ENCODE results near the gene NCAM1. TPM values are rescaled to one million over a fixed set of nuclear protein-coding genes. Genes with fewer than 3 reads are reported as not detected.

Gene NCAM1
- total and polyA plus RNA-seq, 2 of the 13 experiments (the other 11 are each of a cell fraction or from before 2014, with no cell fraction given), result 0.05 TPM; not detected in 1

GRCh38 chr11:113313601-113314000 lies 352.4 kb downstream of the NCAM1 start:
- in situ Hi-C loops (cut with HindIII; ENCODE audit: extremely low pct_ligation_motif_present, low pct_unique_long_range_greater_than_20kb) (no loop called here), intact Hi-C loops (cut with micrococcal nuclease; ENCODE audit: unreplicated experiment) (no loop called here)
- no peak overlapping the region for H3K9ac ChIP-seq (ENCODE audit: insufficient read depth, low read depth, low read length)
- H3K27ac ChIP-seq (ENCODE audit: extremely low read length, insufficient read depth, low read length), result no peak overlapping the region
- ATAC-seq (no peak), FAIRE-seq (no peak), DNase-seq (ENCODE audit: low spot score) (no peak)
- H3K36me3 ChIP-seq (replicated peaks in 1 of 2; ENCODE audit: control insufficient read depth in 1 of 2, insufficient read depth in 2 of 2, low read length in 2 of 2), result no peaks in the 10 kb centered on the region
- no peaks in the 10 kb centered on the region for H4K20me1 ChIP-seq (ENCODE audit: insufficient read depth, low read length)
- H3K79me2 ChIP-seq (ENCODE audit: insufficient read depth, low read length), result peaks cover 3% of the 10 kb centered on the region
- peak overlapping the region; percentile 60; the same call in 1 of the 2 replicates for H3K4me2 ChIP-seq (ENCODE audit: low read depth, low read length)
- no peaks in the 10 kb centered on the region for H3K27me3 ChIP-seq (ENCODE audit: control insufficient read depth in 1 of 2, insufficient read depth in 2 of 2, low read length in 2 of 2)
- CTCF ChIA-PET (ENCODE audit: low intra/inter-chr PET ratio, low total read pairs), result no interaction called here
- BruUV-seq (replicated peaks), result TSS peak; percentile 86
- no peaks in the 10 kb centered on the region for H3K9me3 ChIP-seq (ENCODE audit: low read length)
- H3K4me3 ChIP-seq (replicated peaks in 1 of 3; ENCODE audit: insufficient read depth in 1 of 3, low read depth in 2 of 3, low read length in 3 of 3), result no peak overlapping the region; a peak in 1 of 6 replicates
- 80% methylated on average over 2 of the region's 3 CpGs for WGBS (ENCODE audit: low lambda C conversion rate)
- H2AFZ ChIP-seq (ENCODE audit: low read length), result no peak overlapping the region
- peaks cover 26% of the 10 kb centered on the region for H3K4me1 ChIP-seq (ENCODE audit: insufficient read depth, low read length)
- POLR2A ChIA-PET, result interaction anchor here (0.6 kb wide), 1 partner anchor 571 kb away, joined by 4 read pairs; no protein-coding TSS in a partner anchor
- no peak for TF ChIP-seq ISX (CRISPR knock-in tag; conservative IDR thresholded peaks at IDR 0.05)
- no peak for TF ChIP-seq CAMTA2 (CRISPR knock-in tag; IDR thresholded peaks at IDR 0.05; ENCODE audit: borderline replicate concordance)
- TF ChIP-seq NFIB (CRISPR knock-in tag; IDR thresholded peaks at IDR 0.05; ENCODE audit: borderline replicate concordance), result no peak
- TF ChIP-seq ZNF598 (CRISPR knock-in tag; IDR thresholded peaks at IDR 0.05; ENCODE audit: borderline replicate concordance), result no peak
- TF ChIP-seq KDM4B (CRISPR knock-in tag; IDR thresholded peaks at IDR 0.05), result no peak
- TF ChIP-seq, protein P1, sequence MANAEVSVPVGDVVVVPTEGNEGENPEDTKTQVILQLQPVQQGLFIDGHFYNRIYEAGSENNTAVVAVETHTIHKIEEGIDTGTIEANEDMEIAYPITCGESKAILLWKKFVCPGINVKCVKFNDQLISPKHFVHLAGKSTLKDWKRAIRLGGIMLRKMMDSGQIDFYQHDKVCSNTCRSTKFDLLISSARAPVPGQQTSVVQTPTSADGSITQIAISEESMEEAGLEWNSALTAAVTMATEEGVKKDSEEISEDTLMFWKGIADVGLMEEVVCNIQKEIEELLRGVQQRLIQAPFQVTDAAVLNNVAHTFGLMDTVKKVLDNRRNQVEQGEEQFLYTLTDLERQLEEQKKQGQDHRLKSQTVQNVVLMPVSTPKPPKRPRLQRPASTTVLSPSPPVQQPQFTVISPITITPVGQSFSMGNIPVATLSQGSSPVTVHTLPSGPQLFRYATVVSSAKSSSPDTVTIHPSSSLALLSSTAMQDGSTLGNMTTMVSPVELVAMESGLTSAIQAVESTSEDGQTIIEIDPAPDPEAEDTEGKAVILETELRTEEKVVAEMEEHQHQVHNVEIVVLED (CRISPR knock-in tag; IDR thresholded peaks at IDR 0.05; ENCODE audit: borderline replicate concordance), result no peak
- TF ChIP-seq, protein P2, sequence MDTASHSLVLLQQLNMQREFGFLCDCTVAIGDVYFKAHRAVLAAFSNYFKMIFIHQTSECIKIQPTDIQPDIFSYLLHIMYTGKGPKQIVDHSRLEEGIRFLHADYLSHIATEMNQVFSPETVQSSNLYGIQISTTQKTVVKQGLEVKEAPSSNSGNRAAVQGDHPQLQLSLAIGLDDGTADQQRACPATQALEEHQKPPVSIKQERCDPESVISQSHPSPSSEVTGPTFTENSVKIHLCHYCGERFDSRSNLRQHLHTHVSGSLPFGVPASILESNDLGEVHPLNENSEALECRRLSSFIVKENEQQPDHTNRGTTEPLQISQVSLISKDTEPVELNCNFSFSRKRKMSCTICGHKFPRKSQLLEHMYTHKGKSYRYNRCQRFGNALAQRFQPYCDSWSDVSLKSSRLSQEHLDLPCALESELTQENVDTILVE (CRISPR knock-in tag; IDR thresholded peaks at IDR 0.05), result no peak
- no peak for TF ChIP-seq KLF12 (CRISPR knock-in tag; IDR thresholded peaks at IDR 0.05; ENCODE audit: borderline replicate concordance)
- no peak for TF ChIP-seq ZNF672 (CRISPR knock-in tag; IDR thresholded peaks at IDR 0.05)
- TF ChIP-seq BCL6 (CRISPR knock-in tag; IDR thresholded peaks at IDR 0.05), result no peak
- no peak for TF ChIP-seq KMT2A (CRISPR knock-in tag; IDR thresholded peaks at IDR 0.05)
- no peak for TF ChIP-seq NR0B2 (CRISPR knock-in tag; IDR thresholded peaks at IDR 0.05)
- no peak for TF ChIP-seq PBX3 (CRISPR knock-in tag; IDR thresholded peaks at IDR 0.05; ENCODE audit: borderline replicate concordance)
- TF ChIP-seq ZFY (CRISPR knock-in tag; IDR thresholded peaks at IDR 0.05), result no peak
- TF ChIP-seq KAT2B (IDR thresholded peaks at IDR 0.05; ENCODE audit: borderline replicate concordance, low read depth, low read length), result no peak
- TF ChIP-seq, protein P3, sequence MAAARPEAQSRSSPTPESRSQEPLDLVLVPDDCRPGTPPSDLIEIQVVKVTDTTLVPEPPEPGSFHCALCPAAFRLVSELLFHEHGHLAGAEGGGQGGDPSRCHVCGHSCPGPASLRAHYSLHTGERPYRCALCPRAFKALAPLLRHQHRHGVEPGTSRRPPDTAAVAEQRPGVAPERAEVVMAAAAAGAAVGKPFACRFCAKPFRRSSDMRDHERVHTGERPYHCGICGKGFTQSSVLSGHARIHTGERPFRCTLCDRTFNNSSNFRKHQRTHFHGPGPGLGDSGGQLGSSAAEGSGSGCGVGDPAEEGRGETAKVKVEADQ (CRISPR knock-in tag; IDR thresholded peaks at IDR 0.05; ENCODE audit: borderline replicate concordance), result no peak
- TF ChIP-seq, protein P4, sequence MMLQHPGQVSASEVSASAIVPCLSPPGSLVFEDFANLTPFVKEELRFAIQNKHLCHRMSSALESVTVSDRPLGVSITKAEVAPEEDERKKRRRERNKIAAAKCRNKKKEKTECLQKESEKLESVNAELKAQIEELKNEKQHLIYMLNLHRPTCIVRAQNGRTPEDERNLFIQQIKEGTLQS (CRISPR knock-in tag; IDR thresholded peaks at IDR 0.05), result no peak
